Ectodermal cell (in vitro differentiated cells): Measurements from ENCODE around the gene ZNF18. TPM values are rescaled to one million over a fixed set of nuclear protein-coding genes. Genes with fewer than 3 reads are reported as not detected.
A peak's percentile ranks its signal among the peaks of the same experiment; 100 is the strongest.

Source experiments
- H3K27ac ChIP-seq: 2 replicates; pipeline ENCODE4 v1.7.0; 2013; ENCODE audit warnings: mild to moderate bottlenecking, low read depth, low read length; ENCODE audit not compliant: insufficient read depth, poor library complexity, severe bottlenecking
- H3K27me3 ChIP-seq: 2 replicates; pipeline ENCODE4 v1.7.0; 2013; ENCODE audit warnings: mild to moderate bottlenecking, low read length; ENCODE audit not compliant: insufficient read depth, control insufficient read depth, poor library complexity, severe bottlenecking
- H3K36me3 ChIP-seq: one replicate; pipeline ENCODE4 v1.7.0; 2013; ENCODE audit warnings: low read length; ENCODE audit not compliant: control insufficient read depth, insufficient read depth
- H3K4me1 ChIP-seq: one replicate; pipeline ENCODE4 v1.7.0; 2013; ENCODE audit warnings: low read length; ENCODE audit not compliant: control insufficient read depth, insufficient read depth
- H3K4me3 ChIP-seq: 2 replicates; pipeline ENCODE4 v1.7.0; 2013; ENCODE audit warnings: low read depth, low read length, control low read depth; ENCODE audit not compliant: insufficient read depth
- H3K9me3 ChIP-seq: 2 replicates; pipeline ENCODE4 v1.7.0; 2013; ENCODE audit warnings: mild to moderate bottlenecking, low read length, moderate library complexity; ENCODE audit not compliant: control insufficient read depth
- WGBS, 2 experiments: methylation state at CpG; one replicate each; pipeline ENCODE4 v1.1.7; 2013; ENCODE audit warnings: missing lambda C conversion rate in 2 of 2; 5-methylcytosine and 5-hydroxymethylcytosine counted together
- polyA plus RNA-seq, 4 experiments: library from polyadenylated mRNA; stranded (reverse); fragments of 50-300 nt; gene quantifications; one replicate each; pipeline ENCODE4 v1.2.3, GENCODE V29; 2013

ZNF18 gene
- 10.1 TPM for polyA plus RNA-seq (2013, experiment 1 of 4)
- polyA plus RNA-seq (2013, experiment 2 of 4): 10.7 TPM
- polyA plus RNA-seq (2013, experiment 3 of 4): 8.9 TPM
- 10.1 TPM for polyA plus RNA-seq (2013, experiment 4 of 4)

GRCh38 chr17:11997147-11997971 is at the start of gene ZNF18:
Gene ZNF18 (minus strand): TSS chr17:11997475. CDS start chr17:11992829, 4,646 bp downstream.
- Histone ChIP-seq H3K4me3 (peak within 1 kb of the TSS; percentile 79), H3K4me1 (no peaks in the 10 kb centered on the region), H3K27ac (peak within 1 kb of the TSS; percentile 89), H3K9me3 (no peaks in the 10 kb centered on the region), H3K27me3 (no peaks in the 10 kb centered on the region), H3K36me3 (no peaks in the 10 kb centered on the region)
- 1% methylated on average over 74 of the region's 74 CpGs for WGBS, 2 experiments

- Histone ChIP-seq H3K4me1 (peaks cover 8% of the 10 kb centered on the region), H3K9me3 (no peaks in the 10 kb centered on the region), H3K36me3 (no peaks in the 10 kb centered on the region), H3K27ac (no peak overlapping the region), H3K27me3 (no peaks in the 10 kb centered on the region), H3K4me3 (no peak overlapping the region)
- WGBS, 2 experiments: 30 to 39% methylated on average over 2 of the region's 2 CpGs
Measured at GRCh38 chr17:12046786-12047185, 49.5 kb upstream of the ZNF18 start.

- Histone ChIP-seq H3K9me3 (no peaks in the 10 kb centered on the region), H3K27ac (no peak overlapping the region), H3K27me3 (no peaks in the 10 kb centered on the region), H3K36me3 (no peaks in the 10 kb centered on the region), H3K4me1 (peaks cover 8% of the 10 kb centered on the region), H3K4me3 (no peak overlapping the region)
- 96% methylated on average over 6 of the region's 6 CpGs for WGBS, 2 experiments
Measured at GRCh38 chr17:12043702-12044101, 46.4 kb upstream of the ZNF18 start.

GRCh38 chr17:12041312-12041711 is 44.0 kb upstream of the ZNF18 start:
- Histone ChIP-seq H3K27me3 (no peaks in the 10 kb centered on the region), H3K27ac (no peak overlapping the region), H3K36me3 (no peaks in the 10 kb centered on the region), H3K9me3 (no peaks in the 10 kb centered on the region), H3K4me1 (peaks cover under 1% of the 10 kb centered on the region), H3K4me3 (no peak overlapping the region)
- 98 to 100% methylated on average over 3 of the region's 3 CpGs for WGBS, 2 experiments

GRCh38 chr17:12040478-12040877 is 43.2 kb upstream of the ZNF18 start:
- Histone ChIP-seq H3K27me3 (no peaks in the 10 kb centered on the region), H3K27ac (no peak overlapping the region), H3K4me3 (no peak overlapping the region), H3K9me3 (no peaks in the 10 kb centered on the region), H3K4me1 (no peaks in the 10 kb centered on the region), H3K36me3 (no peaks in the 10 kb centered on the region)
- WGBS, 2 experiments: 94 to 95% methylated on average over 3 of the region's 3 CpGs

- H3K9me3 ChIP-seq: no peaks in the 10 kb centered on the region
- H3K27ac ChIP-seq: no peak overlapping the region
- no peak overlapping the region for H3K4me3 ChIP-seq
- no peaks in the 10 kb centered on the region for H3K4me1 ChIP-seq
- no peaks in the 10 kb centered on the region for H3K27me3 ChIP-seq
- H3K36me3 ChIP-seq: no peaks in the 10 kb centered on the region
- WGBS, 2 experiments: 90 to 94% methylated on average over 2 of the region's 2 CpGs
Measured at GRCh38 chr17:12037970-12038369, 40.7 kb upstream of the ZNF18 start.

GRCh38 chr17:12035673-12036072 is 38.4 kb upstream of the ZNF18 start:
- Histone ChIP-seq H3K4me3 (no peak overlapping the region), H3K27me3 (no peaks in the 10 kb centered on the region), H3K27ac (no peak overlapping the region), H3K9me3 (no peaks in the 10 kb centered on the region), H3K4me1 (no peaks in the 10 kb centered on the region), H3K36me3 (no peaks in the 10 kb centered on the region)
- no CpG with 5 or more reads among the region's 1 CpG for WGBS, 2 experiments

- Histone ChIP-seq H3K4me1 (no peaks in the 10 kb centered on the region), H3K27me3 (no peaks in the 10 kb centered on the region), H3K9me3 (no peaks in the 10 kb centered on the region), H3K4me3 (no peak overlapping the region), H3K36me3 (no peaks in the 10 kb centered on the region), H3K27ac (no peak overlapping the region)
- 99 to 100% methylated on average over 4 of the region's 4 CpGs for WGBS, 2 experiments
Measured at GRCh38 chr17:12034538-12034937, 37.3 kb upstream of the ZNF18 start.

GRCh38 chr17:12028611-12029010 is 31.3 kb upstream of the ZNF18 start:
- Histone ChIP-seq H3K27me3 (no peaks in the 10 kb centered on the region), H3K9me3 (no peaks in the 10 kb centered on the region), H3K4me1 (no peaks in the 10 kb centered on the region), H3K27ac (no peak overlapping the region), H3K4me3 (no peak overlapping the region), H3K36me3 (no peaks in the 10 kb centered on the region)
- WGBS, 2 experiments: 91 to 96% methylated on average over 2 of the region's 2 CpGs

GRCh38 chr17:12027658-12028057 is 30.4 kb upstream of the ZNF18 start:
- WGBS, 2 experiments: 90 to 100% methylated on average over 1 of the region's 1 CpG
- H3K9me3 ChIP-seq: no peaks in the 10 kb centered on the region
- no peak overlapping the region for H3K4me3 ChIP-seq
- no peaks in the 10 kb centered on the region for H3K4me1 ChIP-seq
- H3K36me3 ChIP-seq: no peaks in the 10 kb centered on the region
- H3K27ac ChIP-seq: no peak overlapping the region
- H3K27me3 ChIP-seq: no peaks in the 10 kb centered on the region
